SIG-M5 treated with dmso at 0.1 percent for 504 hours (cell line): Measurements from ENCODE around the gene WDR90.

Experiments used
- DNase-seq: peaks from one replicate; lab custom pipeline; 2025; ENCODE audit not compliant: unreplicated experiment; lab: John Stamatoyannopoulos, UW

Gene WDR90

GRCh38 chr16:674214-674881 lies 25.2 kb downstream of the WDR90 start:
- DNase-seq: no peak

- no peak for DNase-seq
These were observed 26.1 kb downstream of the WDR90 start, which contains the start of gene RHBDL1 for GRCh38 chr16:674968-675883. TSS of gene RHBDL1 (plus strand) at chr16:675671. CDS start at chr16:675791, 120 bp downstream.

- DNase-seq: no peak
These were observed 26.9 kb downstream of the WDR90 start for GRCh38 chr16:675884-676564.

GRCh38 chr16:676565-676902 lies 27.4 kb downstream of the WDR90 start:
- no peak for DNase-seq

GRCh38 chr16:676913-677312 lies 27.7 kb downstream of the WDR90 start:
- DNase-seq: no peak

- DNase-seq: no peak
These were observed 28.4 kb downstream of the WDR90 start for GRCh38 chr16:677316-678190.

- DNase-seq: no peak
These were observed 29.2 kb downstream of the WDR90 start for GRCh38 chr16:678209-678857.

GRCh38 chr16:678858-679813 lies 30.0 kb downstream of the WDR90 start:
- DNase-seq: peak; percentile 40

GRCh38 chr16:679814-680624 lies 30.9 kb downstream of the WDR90 start, which contains the start of gene STUB1:
TSS of gene STUB1 (plus strand) at chr16:680410. CDS start at chr16:680526, 116 bp downstream.
- DNase-seq: peak; percentile 83

GRCh38 chr16:680625-680945 lies 31.4 kb downstream of the WDR90 start:
- DNase-seq: no peak

- DNase-seq: no peak
These were observed 32.0 kb downstream of the WDR90 start for GRCh38 chr16:680967-681745.

GRCh38 chr16:681746-682427 lies 32.7 kb downstream of the WDR90 start:
- no peak for DNase-seq

GRCh38 chr16:682493-683395 lies 33.6 kb downstream of the WDR90 start:
- no peak for DNase-seq

GRCh38 chr16:683396-684070 lies 34.4 kb downstream of the WDR90 start:
- no peak for DNase-seq

- DNase-seq: peak; percentile 90
These were observed 35.1 kb downstream of the WDR90 start, which contains the start of gene JMJD8 for GRCh38 chr16:684071-684794. TSS of gene JMJD8 (minus strand) at chr16:684334. CDS start at chr16:684319, 15 bp downstream.
